Anterior cingulate cortex (tissue), 58 donors: ENCODE data around the gene JARID2.
A peak's percentile ranks its signal among the peaks of the same experiment; 100 is the strongest.

Source experiments
- DNase-seq, 58 donors: peaks; one replicate each; lab custom pipeline; 2025; lab: John Stamatoyannopoulos, UW

The JARID2 gene

GRCh38 chr6:15245361-15246216 is at the start of gene JARID2:
Gene JARID2, plus strand, starts transcription at chr6:15246069. Its CDS starts 471 bp downstream, at chr6:15246540.
- peak; percentile 88 to 100 (median 97) for DNase-seq

GRCh38 chr6:15200087-15200486 is 45.8 kb upstream of the JARID2 start:
- no peak for DNase-seq

GRCh38 chr6:15205321-15205720 is 40.5 kb upstream of the JARID2 start:
- DNase-seq, result no peak

- DNase-seq, result no peak
Observed at GRCh38 chr6:15206887-15207286, 39.0 kb upstream of the JARID2 start.

- no peak for DNase-seq
Observed at GRCh38 chr6:15207923-15208322, 37.9 kb upstream of the JARID2 start.

- no peak for DNase-seq
Observed at GRCh38 chr6:15213838-15214400, 31.9 kb upstream of the JARID2 start.

GRCh38 chr6:15218401-15218800 is 27.5 kb upstream of the JARID2 start:
- no peak for DNase-seq

GRCh38 chr6:15220062-15220461 is 25.8 kb upstream of the JARID2 start:
- no peak for DNase-seq

GRCh38 chr6:15227827-15228318 is 18.0 kb upstream of the JARID2 start:
- no peak for DNase-seq

GRCh38 chr6:15230827-15231226 is 15.0 kb upstream of the JARID2 start:
- DNase-seq, result no peak

- no peak for DNase-seq
Observed at GRCh38 chr6:15232836-15233510, 12.9 kb upstream of the JARID2 start.

GRCh38 chr6:15234068-15234758 is 11.7 kb upstream of the JARID2 start:
- no peak for DNase-seq

- no peak for DNase-seq
Observed at GRCh38 chr6:15239616-15240364, 6.1 kb upstream of the JARID2 start.

- DNase-seq, result no peak
Observed at GRCh38 chr6:15242503-15242902, 3.4 kb upstream of the JARID2 start.

- DNase-seq, result no peak
Observed at GRCh38 chr6:15242937-15243614, 2.8 kb upstream of the JARID2 start.

GRCh38 chr6:15243910-15244619 is 1.8 kb upstream of the JARID2 start:
- DNase-seq, result no peak

- DNase-seq, result peak in 45 of 58 donors; percentile 27 to 91 (median 78)
Observed at GRCh38 chr6:15244620-15245360, 1.1 kb upstream of the JARID2 start.

GRCh38 chr6:15246217-15246665 is 372 bp downstream of the JARID2 start:
- no peak for DNase-seq
